ENCODE measurements around the gene ARMC12. TPM values are rescaled to one million over a fixed set of nuclear protein-coding genes. Genes with fewer than 3 reads are reported as not detected.

ARMC12 gene
- total and polyA plus RNA-seq, 2 of the 13 experiments (the other 11 are each of a cell fraction or from before 2014, with no cell fraction given) = 1.3 TPM; not detected in 1

GRCh38 chr6:35688605-35689322 lies 48.1 kb upstream of the ARMC12 start, which contains the start of gene FKBP5 (continued):
- TF ChIP-seq PHF20 (CRISPR knock-in tag; IDR thresholded peaks at IDR 0.05) = peak; percentile 62; the same call in 1 of the 2 replicates
- TF ChIP-seq ZNF512B (CRISPR knock-in tag; IDR thresholded peaks at IDR 0.05; ENCODE audit: borderline replicate concordance) = no peak
- peak; percentile 69; the same call in 1 of the 2 replicates for TF ChIP-seq ZBTB7B (CRISPR knock-in tag; IDR thresholded peaks at IDR 0.05)
- TF ChIP-seq SYNCRIP (IDR thresholded peaks at IDR 0.05; ENCODE audit: insufficient read depth, low read depth, low read length) = no peak
- TF ChIP-seq SP2 (CRISPR knock-in tag; IDR thresholded peaks at IDR 0.05) = peak; percentile 96
- TF ChIP-seq ZNF354B (CRISPR knock-in tag; IDR thresholded peaks at IDR 0.05) = no peak
- no peak for TF ChIP-seq ZNF20 (CRISPR knock-in tag; IDR thresholded peaks at IDR 0.05)
- peak; percentile 80 for TF ChIP-seq ZGPAT (CRISPR knock-in tag; IDR thresholded peaks at IDR 0.05)
- no peak for TF ChIP-seq SCMH1 (CRISPR knock-in tag; IDR thresholded peaks at IDR 0.05; ENCODE audit: borderline replicate concordance)
- TF ChIP-seq CCDC6 (CRISPR knock-in tag; IDR thresholded peaks at IDR 0.05) = peak; percentile 79; the same call in 1 of the 2 replicates
- no peak; the same call in 1 of the 2 replicates for TF ChIP-seq ELF3 (CRISPR knock-in tag; IDR thresholded peaks at IDR 0.05)
- peak; percentile 79 for TF ChIP-seq ZFY (CRISPR knock-in tag; IDR thresholded peaks at IDR 0.05)
- peak; percentile 90 for TF ChIP-seq DRAP1 (CRISPR knock-in tag; IDR thresholded peaks at IDR 0.05)
- 0 out of 2 replicates have a peak, but pooled peaks have one; percentile 30 for TF ChIP-seq MTF1 (CRISPR knock-in tag; IDR thresholded peaks at IDR 0.05)
- no peak for TF ChIP-seq ZNF580 (CRISPR knock-in tag; IDR thresholded peaks at IDR 0.05; ENCODE audit: borderline replicate concordance, low read depth)
- TF ChIP-seq RARA (CRISPR knock-in tag; IDR thresholded peaks at IDR 0.05) = no peak
- TF ChIP-seq MAFF (IDR thresholded peaks at IDR 0.05; ENCODE audit: low read depth, low read length) = no peak
- TF ChIP-seq ZNF451 (CRISPR knock-in tag; IDR thresholded peaks at IDR 0.05) = no peak
- peak; percentile 45 for TF ChIP-seq ZNF784 (CRISPR knock-in tag; IDR thresholded peaks at IDR 0.05; ENCODE audit: borderline replicate concordance)
- TF ChIP-seq MIER2 (CRISPR knock-in tag; IDR thresholded peaks at IDR 0.05) = peak; percentile 66; the same call in 1 of the 2 replicates
- TF ChIP-seq ZNF879 (CRISPR knock-in tag; IDR thresholded peaks at IDR 0.05) = no peak
- no peak for TF ChIP-seq ZNF597 (CRISPR knock-in tag; IDR thresholded peaks at IDR 0.05)

All from HepG2 (cell line).